Measurements from ENCODE around the gene FRYL.
"Not testable (repeated sequence)": the region's sequence is repeated elsewhere in the genome, so short reads cannot be mapped to it uniquely, and the experiment has no call there.

FRYL gene

DNA sequence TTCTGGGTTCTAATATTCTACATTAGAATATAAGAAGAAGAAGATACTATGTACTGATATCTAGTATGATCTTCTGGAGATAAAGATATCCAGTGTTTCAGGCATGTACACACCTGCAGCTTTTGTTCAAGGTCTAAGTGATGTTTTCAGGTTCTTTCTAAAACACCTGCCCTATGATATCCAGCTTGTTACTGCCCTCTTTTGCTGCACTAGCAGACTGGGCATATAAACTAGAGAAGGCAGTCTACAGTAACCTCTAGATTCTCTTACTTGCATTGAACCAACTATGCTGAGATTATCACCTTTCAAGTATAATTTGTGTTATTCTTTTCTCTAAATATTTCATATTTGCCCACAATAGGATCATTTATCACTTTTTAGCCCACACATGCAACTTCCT, 1.9 kb upstream of the FRYL start:
- DNase-seq = no peak

DNA sequence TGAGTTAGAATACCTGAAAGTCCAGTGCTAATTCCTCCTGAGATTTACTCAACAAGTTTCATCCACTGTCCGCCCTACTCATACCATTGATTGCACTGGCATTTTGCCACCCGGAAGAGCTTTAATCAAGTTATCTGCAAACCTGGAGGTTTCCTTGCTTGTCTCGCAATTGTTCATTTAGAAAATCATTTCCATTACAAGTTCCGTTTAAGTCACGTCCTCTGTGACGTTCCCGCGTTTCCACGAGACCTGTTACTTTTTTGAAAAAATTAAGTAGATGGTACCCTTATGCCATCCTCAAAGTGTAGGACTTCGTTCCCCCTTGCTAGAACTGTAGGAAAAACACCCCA, 761 bp upstream of the FRYL start:
- peak; percentile 58 for DNase-seq

DNA sequence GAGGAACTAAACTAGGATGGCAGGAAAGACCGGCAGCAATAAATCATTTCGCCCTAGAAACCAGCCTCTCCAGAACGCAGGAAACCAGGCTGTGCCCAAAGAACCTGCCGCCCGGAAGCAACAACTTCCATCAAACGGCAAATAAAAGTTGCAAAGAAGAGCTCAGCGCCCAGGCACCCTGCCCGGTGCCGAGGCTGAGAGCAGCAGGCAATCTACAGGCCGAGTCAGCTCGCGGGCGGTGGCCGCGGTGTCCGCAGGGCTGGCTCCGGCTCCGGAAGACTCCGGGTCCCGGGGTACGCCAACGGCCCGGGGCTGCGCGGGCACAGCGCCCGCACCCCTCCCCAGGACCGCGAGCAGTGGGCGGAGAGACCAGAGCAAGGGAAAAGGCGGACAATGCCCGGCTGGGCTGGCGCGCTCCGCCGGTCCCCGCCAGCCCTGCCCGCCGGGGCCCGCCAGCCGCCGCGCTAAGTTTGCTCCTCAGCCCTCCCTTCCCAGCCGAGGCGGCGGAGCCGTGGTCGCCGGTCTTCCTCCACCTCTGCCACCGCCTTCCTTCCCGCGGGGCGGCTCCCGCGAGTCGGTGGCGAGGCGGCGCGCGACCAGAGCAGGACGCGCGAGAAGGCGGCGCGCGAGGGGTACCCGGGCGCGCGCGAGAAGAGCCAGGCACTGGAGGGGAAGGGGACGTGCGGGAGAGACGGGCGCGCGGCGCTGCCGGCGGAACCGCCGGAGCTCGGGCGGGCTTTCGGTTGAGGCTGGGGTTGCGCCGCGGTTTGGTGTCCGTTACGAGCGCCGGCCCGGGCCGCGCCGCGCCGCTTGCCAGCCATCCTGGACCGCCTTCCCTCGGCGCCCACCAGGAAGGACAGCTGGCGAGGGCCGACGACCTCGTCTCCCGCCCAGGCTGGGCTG, 733 bp downstream of the FRYL start:
- DNase-seq = peak; percentile 66

DNA sequence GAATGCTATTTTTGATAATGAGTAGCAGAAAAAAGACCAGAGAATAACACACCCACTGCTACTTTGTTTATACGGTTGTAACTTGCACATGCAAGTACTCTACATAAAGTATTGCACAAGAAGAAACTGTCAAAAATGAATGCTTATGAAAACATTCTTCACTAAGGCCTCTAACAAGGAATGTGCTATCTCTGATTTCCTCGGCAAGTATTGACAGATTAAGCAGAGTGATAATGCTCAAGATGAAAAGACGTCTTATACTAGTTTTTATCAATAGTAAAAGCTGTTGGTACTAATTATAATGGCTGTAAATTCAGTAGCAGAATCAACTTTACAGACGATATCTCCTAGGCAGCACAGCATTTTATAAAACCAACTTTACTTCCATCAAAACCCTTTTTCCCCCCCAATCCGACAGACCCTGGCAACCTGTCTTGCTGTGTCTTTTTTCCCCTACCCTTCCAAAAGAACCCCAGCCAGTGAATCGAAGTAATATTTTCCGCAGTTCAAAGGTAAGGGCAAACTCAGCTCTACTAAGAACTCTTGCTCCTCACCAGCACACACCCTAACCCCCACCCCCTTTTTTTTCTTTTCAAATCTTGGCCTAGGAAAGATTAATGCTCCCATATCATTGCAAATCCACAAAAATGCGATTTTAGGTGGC, 1.5 kb downstream of the FRYL start:
- peak; percentile 48 for DNase-seq

DNA sequence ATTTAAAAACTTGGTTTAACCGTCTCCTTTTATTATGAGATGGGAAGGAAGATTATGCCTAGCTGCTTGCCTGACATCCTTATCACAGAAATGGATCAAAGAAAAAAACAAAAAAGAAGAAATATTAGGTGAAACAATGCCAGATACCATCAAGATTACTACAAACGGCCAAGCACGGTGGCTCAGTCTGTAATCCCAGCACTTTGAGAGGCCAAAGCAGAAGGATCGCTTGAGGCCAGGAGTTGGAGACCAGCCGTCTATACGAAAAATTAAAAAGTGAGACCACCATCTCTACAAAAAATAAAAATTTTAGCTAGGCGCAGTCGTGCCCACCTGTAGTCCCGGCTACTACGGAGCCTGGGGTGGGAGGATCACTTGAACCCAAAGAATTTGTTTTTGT, 2.3 kb downstream of the FRYL start:
- DNase-seq = no peak

DNA sequence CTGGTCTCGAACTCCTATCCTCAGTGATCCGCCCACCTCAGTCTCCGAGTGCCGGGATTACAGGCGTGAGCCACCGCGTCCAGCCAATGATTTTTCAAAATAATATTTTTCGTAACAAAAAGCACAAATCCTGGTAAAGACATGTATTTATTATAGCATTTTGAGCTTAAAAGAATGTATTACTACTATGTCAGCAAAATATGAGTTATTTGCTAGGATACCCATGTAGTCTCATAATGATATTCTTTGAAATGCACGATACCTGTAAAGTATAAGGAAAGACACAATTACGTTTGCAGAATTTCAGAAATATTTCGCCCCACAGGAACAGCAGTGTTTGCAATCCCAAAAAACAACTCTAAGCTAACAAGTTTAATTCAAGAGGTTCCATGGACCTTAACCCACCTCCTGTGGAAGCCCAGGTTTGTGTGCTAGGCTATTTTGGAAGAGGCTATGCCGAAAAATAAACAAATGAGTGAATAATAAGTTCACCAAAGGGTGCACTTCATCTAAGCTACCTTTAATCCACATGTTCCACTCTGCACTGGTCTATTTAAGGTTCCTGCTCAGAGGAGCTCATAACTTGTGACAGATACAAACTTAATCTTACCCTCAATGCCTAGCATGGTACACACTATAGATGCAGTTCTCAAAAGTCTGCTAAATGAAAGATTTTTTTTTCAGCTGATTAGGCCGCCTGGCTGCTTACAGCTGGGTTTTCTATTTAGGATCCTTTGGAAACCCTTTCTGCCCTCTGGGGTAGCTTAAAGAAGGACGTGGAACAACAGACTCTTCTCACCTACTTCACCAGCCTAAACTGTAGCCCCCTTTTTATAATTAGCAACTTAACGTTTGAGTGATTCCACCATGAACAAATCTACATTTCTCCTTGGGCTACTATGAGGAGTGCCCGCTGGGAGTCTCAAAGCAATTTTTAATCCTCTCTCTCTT, 5.0 kb downstream of the FRYL start:
- no peak for DNase-seq

DNA sequence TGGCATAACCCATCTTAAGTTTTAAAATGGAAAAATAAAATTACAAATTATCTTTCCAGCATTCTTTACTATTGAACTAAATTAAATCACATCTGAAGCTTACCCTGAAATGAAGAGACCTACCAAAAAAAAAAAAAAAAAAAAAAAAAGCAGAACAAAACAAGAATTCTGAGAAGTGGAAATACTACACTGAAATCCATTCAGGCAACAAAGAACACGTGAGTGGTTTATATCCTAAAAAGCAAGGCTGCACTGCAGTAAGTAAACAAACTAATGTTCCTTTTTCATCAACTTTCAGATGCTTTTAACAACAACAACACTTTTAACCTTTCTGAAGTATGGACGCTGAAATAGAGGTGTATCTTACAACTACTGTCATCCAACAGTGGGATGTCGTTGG, 7.5 kb downstream of the FRYL start:
- peak; percentile 51 for DNase-seq

DNA sequence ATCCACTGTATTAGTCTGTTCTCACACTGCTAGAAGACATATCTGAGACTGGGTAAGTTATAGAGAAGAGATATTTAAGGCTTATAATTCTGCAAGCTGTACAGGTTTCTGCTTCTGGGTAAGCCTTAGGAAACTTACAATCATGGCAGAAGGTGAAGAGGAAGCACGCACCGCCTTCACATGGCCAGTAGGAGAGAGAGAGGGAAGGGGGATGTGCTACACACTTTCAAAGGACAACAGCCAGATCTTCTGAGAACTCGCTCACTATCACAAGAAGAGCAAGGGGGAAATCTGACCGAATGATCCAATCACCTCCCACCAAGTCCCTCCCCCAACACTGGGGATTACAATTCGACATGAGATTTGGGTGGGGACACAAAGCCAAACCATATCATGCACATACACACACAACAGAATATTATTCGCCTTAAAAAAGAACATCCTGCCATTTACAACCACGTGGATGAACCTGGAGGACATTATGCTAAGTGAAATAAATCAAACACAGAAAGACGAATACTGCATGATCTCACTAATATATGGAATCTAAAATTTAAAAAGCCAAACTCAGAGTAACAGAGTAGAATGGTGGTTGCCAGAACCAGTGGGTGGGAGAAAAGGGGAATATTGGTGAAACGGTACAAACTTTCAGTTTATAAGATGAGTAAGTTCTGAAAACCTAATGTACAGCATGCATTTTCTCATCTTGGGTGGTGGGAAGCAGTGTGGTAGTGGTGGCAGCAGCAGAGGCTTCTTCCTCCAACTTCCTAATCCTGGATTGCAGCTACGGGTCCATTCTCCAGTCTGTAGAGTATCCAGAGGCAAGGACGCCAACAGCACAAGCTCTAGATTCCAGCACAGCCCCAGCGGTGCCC, 12.8 kb downstream of the FRYL start:
- DNase-seq = no peak

DNA sequence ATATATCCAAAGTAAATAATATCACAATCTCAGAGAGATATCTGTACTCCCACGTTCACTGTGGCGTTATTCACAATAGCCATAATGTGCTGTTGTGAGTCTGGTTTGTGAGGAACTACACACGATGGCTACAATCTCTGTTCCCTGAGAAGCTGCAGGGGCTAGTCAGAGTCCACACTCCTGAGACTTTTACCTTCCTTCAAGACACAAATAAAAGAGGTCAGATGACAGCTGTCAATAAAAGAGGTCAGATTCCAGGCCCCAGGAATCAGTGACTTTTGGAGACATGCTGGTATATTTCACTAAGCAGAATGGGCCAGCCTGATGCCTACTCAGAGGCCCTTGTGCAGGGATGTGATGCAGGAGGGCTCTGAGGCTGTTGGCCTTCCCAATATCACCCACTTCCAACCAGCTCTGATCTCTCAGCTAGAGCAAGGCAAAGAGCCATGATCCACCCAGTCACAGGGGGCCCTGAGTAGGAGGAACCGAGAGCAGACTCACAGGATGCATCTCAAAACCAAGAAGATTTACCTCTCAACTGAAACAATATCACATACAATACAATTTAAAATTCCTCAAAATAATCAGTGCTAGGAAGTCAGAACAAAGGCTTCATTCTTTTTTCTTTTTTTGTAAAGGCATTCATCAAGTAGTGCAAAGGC, 13.8 kb downstream of the FRYL start:
- no peak for DNase-seq

DNA sequence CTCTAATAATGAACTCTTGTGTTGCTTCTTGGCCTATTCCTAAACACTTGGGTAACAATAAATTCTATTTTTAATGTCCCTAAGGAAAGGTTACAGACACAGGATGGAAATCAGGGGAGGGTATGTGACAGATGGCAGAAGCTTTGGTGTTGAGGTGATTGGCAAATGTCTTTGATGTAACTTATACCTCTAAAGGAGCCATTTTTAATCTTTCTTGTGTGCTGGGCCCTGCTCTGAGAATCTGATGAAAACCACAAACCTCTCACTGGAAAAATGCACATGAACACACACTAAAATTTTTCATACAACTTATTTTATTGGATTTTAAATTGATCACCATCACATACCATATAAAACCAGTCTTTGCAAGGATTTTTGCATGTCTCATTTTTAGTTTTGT, 17.7 kb downstream of the FRYL start:
- no peak for DNase-seq

DNA sequence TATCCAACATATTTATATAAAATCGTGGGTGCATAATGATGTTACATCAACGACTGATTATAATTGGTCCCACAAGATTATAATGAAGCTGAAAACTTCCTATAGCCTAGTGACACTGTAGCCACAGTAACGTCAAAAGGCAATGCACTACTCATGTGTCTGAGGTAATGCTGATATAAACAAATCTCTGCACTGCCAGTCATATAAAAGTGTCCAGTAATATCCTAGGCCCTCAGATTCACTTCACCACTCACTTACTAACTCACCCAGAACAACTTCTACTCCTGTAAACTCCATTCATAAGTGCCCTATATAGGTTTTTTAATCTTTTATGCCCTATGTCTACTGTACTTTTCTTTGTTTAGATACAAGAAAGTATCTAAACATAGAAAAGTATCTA, 18.8 kb downstream of the FRYL start:
- DNase-seq = no peak

DNA sequence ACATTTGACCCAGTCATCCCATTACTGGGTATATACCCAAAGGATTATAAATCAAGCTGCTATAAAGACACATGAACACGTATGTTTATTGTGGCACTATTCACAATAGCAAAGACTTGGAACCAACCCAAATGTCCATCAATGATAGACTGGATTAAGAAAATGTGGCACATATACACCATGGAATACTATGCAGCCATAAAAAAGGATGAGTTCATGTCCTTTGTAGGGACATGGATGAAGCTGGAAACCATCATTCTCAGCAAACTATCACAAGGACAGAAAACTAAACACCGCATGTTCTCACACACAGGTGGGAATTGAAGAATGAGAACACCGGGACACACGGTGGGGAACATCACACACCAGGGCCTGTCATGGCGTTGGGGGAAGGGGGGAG, 21.4 kb downstream of the FRYL start:
- DNase-seq = not testable (repeated sequence)

DNA sequence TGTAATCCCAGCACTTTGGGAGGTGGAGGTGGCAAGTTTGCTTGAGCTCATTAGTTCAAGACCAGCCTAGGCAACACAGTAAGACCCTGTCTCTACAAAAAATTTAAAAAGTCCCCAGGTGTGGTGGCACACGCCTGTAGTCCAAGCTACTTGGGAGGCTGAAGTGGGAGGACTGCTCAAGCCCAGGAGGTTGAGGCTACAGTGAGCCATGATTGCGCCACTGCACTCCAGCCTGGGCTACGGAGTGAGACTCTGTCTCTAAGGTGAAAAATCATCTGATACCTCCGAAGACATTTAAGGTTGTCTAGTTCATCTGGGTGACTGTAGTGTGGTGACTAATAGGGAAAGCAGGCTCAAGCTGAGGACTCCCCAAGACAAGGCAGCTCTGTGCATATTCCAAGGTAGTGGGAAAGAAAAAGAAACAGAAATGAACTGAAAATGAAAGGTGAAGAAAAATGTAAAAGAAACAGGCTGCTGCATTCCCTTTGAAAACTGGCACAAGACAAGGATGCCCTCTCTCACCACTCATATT, 23.3 kb downstream of the FRYL start:
- DNase-seq = no peak

DNA sequence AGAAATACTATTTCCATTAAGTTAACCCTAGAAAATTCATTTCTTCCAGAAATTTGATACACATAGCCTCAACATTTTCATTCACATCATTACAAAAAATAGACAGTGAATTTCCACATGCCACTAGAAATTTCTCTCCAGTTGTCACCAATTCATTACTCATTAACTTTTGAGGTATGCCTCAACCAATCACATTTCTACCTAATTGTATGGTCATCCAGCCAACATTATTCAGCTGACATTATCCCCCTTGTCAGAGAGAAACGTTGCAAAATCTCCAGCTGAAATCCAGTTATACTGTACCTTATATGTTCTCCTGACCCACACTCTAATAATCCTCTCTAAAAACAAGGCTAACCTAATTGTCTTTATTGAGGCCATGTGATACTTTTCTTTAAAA, 24.8 kb downstream of the FRYL start:
- no peak for DNase-seq

DNA sequence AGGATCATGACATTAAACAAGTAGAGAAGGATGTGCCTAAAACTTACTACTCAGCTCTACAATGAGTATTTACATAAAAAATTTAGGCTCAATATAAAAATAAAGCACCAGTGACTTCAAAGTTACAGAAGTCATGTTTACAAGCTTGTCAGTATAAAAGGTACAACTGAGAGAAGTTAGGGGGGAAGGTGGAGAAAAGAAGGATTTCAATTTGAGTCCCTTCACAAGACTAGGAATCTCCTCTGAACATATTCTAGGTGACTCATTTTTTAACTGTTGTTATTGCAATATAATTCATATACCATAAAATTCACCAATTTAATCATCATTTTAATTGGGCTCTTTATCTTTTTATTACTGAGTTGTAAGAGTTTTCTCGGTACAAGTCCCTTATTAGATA, 26.9 kb downstream of the FRYL start:
- DNase-seq = no peak

DNA sequence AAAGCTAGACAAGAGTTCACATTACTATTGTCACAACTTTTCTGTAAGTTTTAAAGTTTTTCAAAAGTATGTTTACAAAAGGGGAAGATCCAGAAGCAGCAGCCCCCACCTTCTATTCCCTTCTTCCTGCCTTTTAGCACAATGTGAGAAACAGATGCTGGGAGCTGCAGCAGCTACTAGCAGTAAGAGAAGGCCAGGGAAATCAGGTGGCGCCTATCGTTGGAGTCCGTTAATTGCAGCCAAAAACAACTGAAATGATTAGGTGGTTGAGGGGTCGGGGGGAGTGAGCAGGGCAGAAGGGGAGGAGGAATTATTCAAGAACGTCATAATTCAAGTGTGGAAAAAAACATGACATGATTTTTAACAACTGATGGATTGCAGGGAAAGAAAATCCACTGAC, 27.4 kb downstream of the FRYL start:
- DNase-seq = no peak

DNA sequence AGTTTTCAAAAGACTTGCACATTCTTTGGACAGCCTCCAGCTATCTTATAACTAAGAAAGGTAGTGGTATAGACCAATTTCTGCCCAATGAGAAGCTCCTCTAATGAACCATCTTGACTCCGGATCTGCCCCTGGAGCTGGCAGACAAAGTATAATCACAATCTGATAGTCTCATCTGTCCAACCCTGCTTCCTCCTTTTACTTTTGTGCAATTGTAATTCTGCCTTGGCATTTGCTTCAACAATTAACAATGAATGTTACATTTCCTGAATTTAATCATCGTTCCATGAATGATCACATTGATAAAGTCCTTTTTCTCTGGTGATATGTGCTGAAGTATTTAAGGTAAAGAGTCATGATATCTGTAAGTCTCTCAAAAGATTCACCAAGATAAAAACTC, 27.8 kb downstream of the FRYL start:
- peak; percentile 13 for DNase-seq

DNA sequence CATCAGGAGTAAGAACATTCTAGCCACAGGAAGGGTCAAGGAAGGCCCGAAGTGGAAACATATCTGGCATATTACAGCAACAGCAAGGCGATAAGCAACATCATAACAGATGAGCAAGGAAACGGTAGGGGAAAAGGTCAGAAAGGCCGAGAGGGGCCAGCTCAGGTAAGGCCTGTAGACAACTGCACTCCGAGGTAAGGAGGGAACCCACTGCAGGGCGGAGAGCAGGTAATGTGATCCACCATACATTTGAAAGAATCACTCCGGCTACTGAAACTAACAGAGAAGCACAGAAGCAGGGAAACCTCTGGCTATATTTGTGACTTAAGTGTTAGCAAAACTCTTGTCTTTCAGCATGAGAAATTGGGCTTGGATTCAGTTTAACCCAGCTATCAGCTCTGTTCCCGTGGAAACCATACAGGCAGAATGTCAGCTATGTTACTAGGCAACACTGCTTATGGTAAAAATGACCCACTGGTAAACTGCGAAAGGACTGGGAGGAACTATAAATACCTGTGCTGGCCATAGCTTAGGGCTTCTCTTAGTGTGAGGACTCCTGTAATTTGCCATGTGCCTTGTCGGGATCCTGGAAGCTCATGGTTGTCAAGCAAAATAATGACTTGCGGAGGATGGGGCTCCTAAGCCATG, 31.0 kb downstream of the FRYL start:
- DNase-seq = no peak

DNA sequence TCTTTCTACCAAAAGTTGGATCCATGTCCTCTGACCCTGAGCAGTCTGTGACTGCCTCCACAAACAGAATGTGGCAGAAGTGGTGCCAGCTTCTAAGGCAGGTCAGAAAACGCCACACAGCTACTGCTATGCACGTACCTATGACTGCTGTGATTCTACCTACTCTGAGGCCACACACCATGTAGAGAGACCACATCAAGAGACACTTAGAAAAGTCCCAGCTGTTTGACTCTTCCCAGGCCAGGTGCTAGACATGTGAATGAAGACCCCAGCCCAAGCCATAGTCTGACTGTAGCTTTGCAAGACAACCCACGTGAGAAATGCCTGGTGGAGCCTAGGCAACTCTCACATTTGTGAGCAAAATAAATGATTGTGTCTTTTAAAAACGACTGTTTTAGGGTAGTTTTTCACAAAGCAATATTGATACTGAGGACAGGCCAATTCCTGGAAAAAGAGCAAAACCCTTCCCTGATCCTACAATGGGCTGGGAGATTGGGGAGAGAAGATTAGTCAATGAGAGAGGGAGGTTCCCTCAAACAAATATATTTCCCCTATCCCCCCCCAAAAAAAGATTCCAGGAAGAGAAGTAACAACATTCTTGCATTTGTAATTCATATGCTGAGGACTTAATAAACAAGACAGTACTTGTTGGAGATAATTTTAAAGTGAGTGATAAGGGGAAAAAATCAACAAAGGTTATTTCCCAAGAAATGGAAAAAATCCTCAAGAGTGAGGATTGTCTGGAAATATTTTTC, 33.3 kb downstream of the FRYL start:
- DNase-seq = no peak

DNA sequence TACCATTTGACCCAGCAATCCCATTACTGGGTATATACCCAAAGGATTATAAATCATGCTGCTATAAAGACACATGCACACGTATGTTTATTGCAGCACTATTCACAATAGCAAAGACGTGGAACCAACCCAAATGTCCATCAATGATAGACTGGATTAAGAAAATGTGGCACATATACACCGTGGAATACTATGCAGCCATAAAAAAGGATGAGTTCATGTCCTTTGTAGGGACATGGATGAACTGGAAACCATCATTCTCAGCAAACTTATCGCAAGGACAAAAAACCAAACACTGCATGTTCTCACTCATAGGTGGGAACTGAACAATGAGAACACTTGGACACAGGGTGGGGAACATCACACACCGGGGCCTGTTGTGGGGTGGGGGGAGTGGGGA, 34.9 kb downstream of the FRYL start:
- DNase-seq = not testable (repeated sequence)
